Keratinocyte (primary cell): ENCODE measurements around the gene HSD17B2.

Experiments used
- CTCF ChIP-seq, 3 experiments: IDR thresholded peaks in 1 of 3; conservative IDR thresholded peaks in 1 of 3; optimal IDR thresholded peaks in 1 of 3; 2 replicates in 2 of 3; 3 replicates in 1 of 3; pipeline versions ENCODE3 to v1.5.1; 2011; ENCODE audit warnings: low read length in 3 of 3, mild to moderate bottlenecking in 3 of 3, moderate library complexity in 2 of 3, control low read depth in 1 of 3, inconsistent platforms in 1 of 3; ENCODE audit not compliant: insufficient read depth in 2 of 3; ENCODE audit errors: extremely low read depth in 1 of 3
- EZH2 ChIP-seq: IDR thresholded peaks from one replicate; pipeline ENCODE4 v1.6.1; 2012; ENCODE audit warnings: inconsistent platforms, mild to moderate bottlenecking, low read length, moderate library complexity

- TF ChIP-seq CTCF (optimal IDR thresholded peaks at IDR 0.05 in 1 of 3, IDR thresholded peaks at IDR 0.05 in 1 of 3, conservative IDR thresholded peaks at IDR 0.05 in 1 of 3; ENCODE audit: extremely low read depth in 1 of 3, insufficient read depth in 2 of 3, low read length in 3 of 3) (no peak), EZH2 (no peak)
Observed at GRCh38 chr16:82004601-82005000, 30.5 kb upstream of the HSD17B2 start.
